Panc1 (cell line): ENCODE measurements around the gene SKI.

ENCODE experiments used
- POLR2AphosphoS5 ChIP-seq: IDR thresholded peaks from 2 replicates; pipeline ENCODE4 v1.6.1; 2012; ENCODE audit warnings: mild to moderate bottlenecking, low read depth, low read length, moderate library complexity
- SIN3A ChIP-seq: IDR thresholded peaks from 2 replicates; pipeline ENCODE4 v1.6.1; 2012; ENCODE audit warnings: low read depth, mild to moderate bottlenecking, low read length, moderate library complexity, borderline replicate concordance; ENCODE audit not compliant: insufficient read depth
- TF ChIP-seq, protein P1 (sequence below): fragments of 450-650 bp; IDR thresholded peaks from 2 replicates; pipeline ENCODE4 v1.5.1; 2017; ENCODE audit warnings: mild to moderate bottlenecking
- TF ChIP-seq, protein P2 (sequence below), 2 experiments: IDR thresholded peaks; 2 replicates each; pipeline ENCODE4 v1.6.1; 2011 to 2012; ENCODE audit warnings: low read depth in 2 of 2, control low read depth in 1 of 2, low read length in 1 of 2, mild to moderate bottlenecking in 1 of 2, moderate library complexity in 1 of 2; ENCODE audit not compliant: insufficient read depth in 1 of 2

DNA sequence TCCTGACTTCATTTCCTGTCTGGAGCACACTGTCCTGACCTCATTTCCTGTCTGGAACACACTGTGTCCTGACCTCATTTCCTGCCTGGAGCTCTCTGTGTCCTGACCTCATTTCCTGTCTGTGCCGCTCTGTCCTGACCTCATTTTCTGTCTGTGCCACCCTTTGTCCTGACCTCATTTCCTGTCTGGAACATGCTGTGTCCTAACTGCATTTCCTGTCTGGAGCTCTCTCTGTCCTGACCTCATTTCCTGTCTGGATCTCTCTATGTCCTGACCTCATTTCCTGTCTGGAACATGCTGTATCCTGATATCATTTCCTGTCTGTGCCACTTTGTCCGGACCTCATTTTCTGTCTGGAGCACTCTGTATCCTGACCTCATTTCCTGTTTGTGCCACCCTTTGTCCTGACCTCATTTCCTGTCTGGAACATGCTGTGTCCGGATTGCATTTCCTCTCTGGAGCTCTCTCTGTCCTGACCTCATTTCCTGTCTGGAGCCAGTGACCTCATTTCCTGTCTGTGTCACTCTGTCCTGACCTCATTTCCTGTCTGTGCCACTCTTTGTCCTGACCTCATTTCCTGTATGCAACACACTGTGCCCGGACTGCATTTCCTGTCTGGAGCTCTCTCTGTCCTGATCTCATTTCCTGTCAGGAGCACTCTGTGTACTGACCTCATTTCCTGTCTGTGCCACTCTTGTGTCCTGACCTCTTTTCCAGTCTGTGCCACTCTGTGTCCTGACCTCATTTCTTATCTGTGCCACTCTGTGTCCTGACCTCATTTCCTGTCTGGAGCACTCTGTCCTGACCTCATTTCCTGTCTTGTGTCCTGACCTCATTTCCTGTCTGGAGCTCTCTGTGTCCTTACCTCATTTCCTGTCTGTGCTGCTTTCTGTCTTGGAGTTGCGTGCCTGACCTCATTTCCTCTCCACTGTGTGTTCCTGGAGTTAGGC is 27.6 kb downstream of the SKI start:
- no peak for TF ChIP-seq POLR2AphosphoS5
- TF ChIP-seq, protein P1, sequence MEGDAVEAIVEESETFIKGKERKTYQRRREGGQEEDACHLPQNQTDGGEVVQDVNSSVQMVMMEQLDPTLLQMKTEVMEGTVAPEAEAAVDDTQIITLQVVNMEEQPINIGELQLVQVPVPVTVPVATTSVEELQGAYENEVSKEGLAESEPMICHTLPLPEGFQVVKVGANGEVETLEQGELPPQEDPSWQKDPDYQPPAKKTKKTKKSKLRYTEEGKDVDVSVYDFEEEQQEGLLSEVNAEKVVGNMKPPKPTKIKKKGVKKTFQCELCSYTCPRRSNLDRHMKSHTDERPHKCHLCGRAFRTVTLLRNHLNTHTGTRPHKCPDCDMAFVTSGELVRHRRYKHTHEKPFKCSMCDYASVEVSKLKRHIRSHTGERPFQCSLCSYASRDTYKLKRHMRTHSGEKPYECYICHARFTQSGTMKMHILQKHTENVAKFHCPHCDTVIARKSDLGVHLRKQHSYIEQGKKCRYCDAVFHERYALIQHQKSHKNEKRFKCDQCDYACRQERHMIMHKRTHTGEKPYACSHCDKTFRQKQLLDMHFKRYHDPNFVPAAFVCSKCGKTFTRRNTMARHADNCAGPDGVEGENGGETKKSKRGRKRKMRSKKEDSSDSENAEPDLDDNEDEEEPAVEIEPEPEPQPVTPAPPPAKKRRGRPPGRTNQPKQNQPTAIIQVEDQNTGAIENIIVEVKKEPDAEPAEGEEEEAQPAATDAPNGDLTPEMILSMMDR, result no peak
- TF ChIP-seq, protein P2, sequence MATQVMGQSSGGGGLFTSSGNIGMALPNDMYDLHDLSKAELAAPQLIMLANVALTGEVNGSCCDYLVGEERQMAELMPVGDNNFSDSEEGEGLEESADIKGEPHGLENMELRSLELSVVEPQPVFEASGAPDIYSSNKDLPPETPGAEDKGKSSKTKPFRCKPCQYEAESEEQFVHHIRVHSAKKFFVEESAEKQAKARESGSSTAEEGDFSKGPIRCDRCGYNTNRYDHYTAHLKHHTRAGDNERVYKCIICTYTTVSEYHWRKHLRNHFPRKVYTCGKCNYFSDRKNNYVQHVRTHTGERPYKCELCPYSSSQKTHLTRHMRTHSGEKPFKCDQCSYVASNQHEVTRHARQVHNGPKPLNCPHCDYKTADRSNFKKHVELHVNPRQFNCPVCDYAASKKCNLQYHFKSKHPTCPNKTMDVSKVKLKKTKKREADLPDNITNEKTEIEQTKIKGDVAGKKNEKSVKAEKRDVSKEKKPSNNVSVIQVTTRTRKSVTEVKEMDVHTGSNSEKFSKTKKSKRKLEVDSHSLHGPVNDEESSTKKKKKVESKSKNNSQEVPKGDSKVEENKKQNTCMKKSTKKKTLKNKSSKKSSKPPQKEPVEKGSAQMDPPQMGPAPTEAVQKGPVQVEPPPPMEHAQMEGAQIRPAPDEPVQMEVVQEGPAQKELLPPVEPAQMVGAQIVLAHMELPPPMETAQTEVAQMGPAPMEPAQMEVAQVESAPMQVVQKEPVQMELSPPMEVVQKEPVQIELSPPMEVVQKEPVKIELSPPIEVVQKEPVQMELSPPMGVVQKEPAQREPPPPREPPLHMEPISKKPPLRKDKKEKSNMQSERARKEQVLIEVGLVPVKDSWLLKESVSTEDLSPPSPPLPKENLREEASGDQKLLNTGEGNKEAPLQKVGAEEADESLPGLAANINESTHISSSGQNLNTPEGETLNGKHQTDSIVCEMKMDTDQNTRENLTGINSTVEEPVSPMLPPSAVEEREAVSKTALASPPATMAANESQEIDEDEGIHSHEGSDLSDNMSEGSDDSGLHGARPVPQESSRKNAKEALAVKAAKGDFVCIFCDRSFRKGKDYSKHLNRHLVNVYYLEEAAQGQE (IDR thresholded peaks at IDR 0.05; ENCODE audit: insufficient read depth in 1 of 2, low read depth in 2 of 2, low read length in 1 of 2), result no peak
- TF ChIP-seq SIN3A, result no peak
